Endothelial cell of umbilical vein (primary cell): ENCODE results near the gene ATP2A2. TPM values are rescaled to one million over a fixed set of nuclear protein-coding genes. Genes with fewer than 3 reads are reported as not detected.

ENCODE experiments used
- BruUV-seq: library from RNA; stranded (reverse); fragments of 400-500 nt; replicated peaks from 2 replicates; lab custom pipeline; 2021; lab: Mats Ljungman, UMichigan
- CTCF ChIA-PET: fragments of 300-600, 350-600 bp; sonication (Branson Sonifier 250); formaldehyde crosslinking; loops from one replicate; lab custom pipeline; 2021; ENCODE audit warnings: antibody characterized with exemption, inconsistent platforms; lab: Charles Lee
- POLR2A ChIA-PET: fragments of 300-600, 350-600 bp; sonication (Branson Sonifier 250); formaldehyde crosslinking; loops from one replicate; lab custom pipeline; 2021; ENCODE audit warnings: antibody characterized with exemption, inconsistent platforms; lab: Charles Lee
- DNase-seq: peaks from one replicate; pipeline ENCODE4 v3.0.0-alpha.2; 2011; ENCODE audit warnings: low read depth, low spot score
- FAIRE-seq: peaks from 2 replicates; lab custom pipeline; 2011; peaks lifted over from hg19 to GRCh38; lab: Jason Lieb, UNC
- H2AFZ ChIP-seq: 2 replicates; pipeline ENCODE4 v1.6.0; 2012; ENCODE audit warnings: low read depth, low read length, control low read depth, inconsistent platforms
- H3K27ac ChIP-seq: 2 replicates; pipeline ENCODE4 v1.5.1; 2011; ENCODE audit warnings: low read depth, mild to moderate bottlenecking, control low read depth, low read length, moderate library complexity; ENCODE audit not compliant: insufficient read depth
- H3K27me3 ChIP-seq, 2 experiments: 2 replicates each; pipeline versions ENCODE4 v1.6.0 to v1.6.1; 2011; ENCODE audit warnings: low read length in 2 of 2, mixed read lengths in 1 of 2; ENCODE audit not compliant: control insufficient read depth in 2 of 2, insufficient read depth in 2 of 2
- H3K36me3 ChIP-seq, 2 experiments: 2 replicates in 1 of 2; 3 replicates in 1 of 2; pipeline ENCODE4 v1.5.1; 2011; ENCODE audit warnings: low read length in 2 of 2, mild to moderate bottlenecking in 1 of 2, moderate library complexity in 1 of 2; ENCODE audit not compliant: control insufficient read depth in 2 of 2, insufficient read depth in 2 of 2; ENCODE audit errors: extremely low read depth in 1 of 2
- H3K4me1 ChIP-seq: 3 replicates; pipeline ENCODE4 v1.5.1; 2011; ENCODE audit warnings: mild to moderate bottlenecking, low read length; ENCODE audit not compliant: control insufficient read depth, insufficient read depth; ENCODE audit errors: extremely low read depth
- H3K4me2 ChIP-seq: 2 replicates; pipeline ENCODE4 v1.6.1; 2011; ENCODE audit warnings: low read length, control low read depth, mixed read lengths; ENCODE audit not compliant: insufficient read depth
- H3K4me3 ChIP-seq, 3 experiments: fragments of 200-600 bp in 1 of 3; sonication (generic), shearing (Covaris generic) in 1 of 3; replicated peaks in 1 of 3; 2 replicates each; pipeline ENCODE4 v1.5.1; 2011 to 2016; ENCODE audit warnings: control low read depth in 3 of 3, low read length in 3 of 3, mild to moderate bottlenecking in 2 of 3, inconsistent platforms in 1 of 3, low read depth in 1 of 3, moderate library complexity in 1 of 3; ENCODE audit not compliant: insufficient read depth in 1 of 3
- H3K79me2 ChIP-seq: 2 replicates; pipeline ENCODE4 v1.6.0; 2012; ENCODE audit warnings: low read length, inconsistent platforms; ENCODE audit not compliant: control insufficient read depth, insufficient read depth
- H3K9ac ChIP-seq: replicated peaks from 2 replicates; pipeline ENCODE3; 2011; ENCODE audit warnings: low read length, control low read depth; ENCODE audit not compliant: insufficient read depth; ENCODE audit errors: extremely low read depth
- H3K9me1 ChIP-seq: replicated peaks from 3 replicates; pipeline ENCODE4 v1.6.0; 2011; ENCODE audit warnings: mild to moderate bottlenecking, low read length; ENCODE audit not compliant: control insufficient read depth, insufficient read depth; ENCODE audit errors: extremely low read depth
- H3K9me3 ChIP-seq: replicated peaks from 2 replicates; pipeline ENCODE4 v1.5.1; 2012; ENCODE audit warnings: low read length, inconsistent platforms; ENCODE audit not compliant: control insufficient read depth, insufficient read depth
- H4K20me1 ChIP-seq: replicated peaks from 2 replicates; pipeline ENCODE3; 2011; ENCODE audit warnings: mild to moderate bottlenecking, low read length; ENCODE audit not compliant: control insufficient read depth, insufficient read depth; ENCODE audit errors: extremely low read depth
- CTCF ChIP-seq, 2 donors: IDR thresholded peaks; 1 replicate in 1 of 2; 2 replicates in 1 of 2; pipeline ENCODE4 v1.5.1; 2011; ENCODE audit warnings: low read length in 2 of 2, mild to moderate bottlenecking in 2 of 2, moderate library complexity in 2 of 2, control low read depth in 1 of 2, inconsistent platforms in 1 of 2, low read depth in 1 of 2; ENCODE audit not compliant: insufficient read depth in 1 of 2; ENCODE audit errors: extremely low read depth in 1 of 2
- EZH2 ChIP-seq: IDR thresholded peaks from 2 replicates; pipeline ENCODE4 v1.6.1; 2012; ENCODE audit warnings: borderline replicate concordance, low read depth, mild to moderate bottlenecking, moderate library complexity, low read length, inconsistent platforms; ENCODE audit not compliant: severe bottlenecking
- FOS ChIP-seq: IDR thresholded peaks from 2 replicates; pipeline ENCODE4 v1.6.1; 2011; ENCODE audit warnings: mild to moderate bottlenecking, low read length, moderate library complexity, borderline replicate concordance; ENCODE audit not compliant: insufficient read depth
- GATA2 ChIP-seq: IDR thresholded peaks from 2 replicates; pipeline ENCODE4 v1.7.0; 2011; ENCODE audit warnings: low read depth, mild to moderate bottlenecking, moderate library complexity, mixed read lengths, low read length; ENCODE audit not compliant: insufficient read length, insufficient read depth
- JUN ChIP-seq: IDR thresholded peaks from 2 replicates; pipeline ENCODE4 v1.6.1; 2011; ENCODE audit warnings: borderline replicate concordance, low read depth; ENCODE audit not compliant: insufficient read length, insufficient read depth
- MYC ChIP-seq: IDR thresholded peaks from one replicate; pipeline ENCODE4 v1.6.1; 2011; ENCODE audit warnings: mild to moderate bottlenecking, low read depth, low read length
- POLR2A ChIP-seq: IDR thresholded peaks from 2 replicates; pipeline ENCODE4 v1.6.1; 2012; ENCODE audit warnings: low read depth, mild to moderate bottlenecking, control low read depth, low read length
- POLR2AphosphoS5 ChIP-seq: IDR thresholded peaks from 2 replicates; pipeline ENCODE4 v1.6.1; 2012; ENCODE audit warnings: low read depth, mild to moderate bottlenecking, control low read depth, low read length, moderate library complexity; ENCODE audit not compliant: insufficient read depth
- dilution Hi-C: fragments of 300-500 bp; cut with MboI; formaldehyde crosslinking; loops from one replicate; pipeline ENCODE4 v1.15.0; 2019; ENCODE audit warnings: low sequenced_read_pairs; ENCODE audit not compliant: extremely low pct_ligation_motif_present
- intact Hi-C: fragments of 100-400 bp; cut with micrococcal nuclease; formaldehyde crosslinking; loops from one replicate; pipeline ENCODE4 v1.10.0; 2022
- polyA plus RNA-seq, 4 experiments: library from polyadenylated mRNA; depleted of rRNA in 3 of 4; stranded (reverse) in 3 of 4; unstranded in 1 of 4; fragments of >200 nt; gene quantifications; 2 replicates each; pipeline versions ENCODE4 v1.2.1 to v1.2.3, GENCODE V29; 2011 to 2012; ENCODE audit warnings: missing spikeins in 1 of 4
- total RNA-seq: library from RNA; stranded (reverse); gene quantifications from 2 replicates; pipeline ENCODE4 v1.2.3, GENCODE V29; 2021
- TF ChIP-seq, protein P1 (sequence below): IDR thresholded peaks from 2 replicates; pipeline ENCODE4 v1.6.1; 2011; ENCODE audit not compliant: insufficient read depth, insufficient read length

Gene ATP2A2
- total and polyA plus RNA-seq, 2 donors (not counting 3 experiments of a cell fraction or from before 2014, with no cell fraction given), result 102 to 239 TPM

DNA sequence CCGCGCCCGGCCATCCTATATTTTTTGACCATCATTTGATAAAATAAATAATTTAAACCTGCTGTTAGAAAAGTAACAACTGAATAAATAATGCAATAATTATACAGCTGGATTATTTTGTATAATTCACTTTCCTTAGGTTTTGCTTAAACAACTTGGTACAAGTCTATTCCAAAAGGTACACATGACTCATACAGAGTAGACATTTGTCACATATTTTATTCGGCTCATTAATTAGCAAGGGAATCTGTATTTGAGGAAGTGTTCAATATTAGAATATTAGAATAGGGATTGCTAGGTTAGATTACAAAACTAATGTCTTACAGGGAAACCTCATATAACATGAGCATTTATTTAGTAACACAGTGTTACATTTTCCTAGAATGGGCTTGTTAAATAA, 48.7 kb downstream of the ATP2A2 start:
- Histone ChIP-seq H3K4me2 (no peak overlapping the region), H3K79me2 (peaks cover 74% of the 10 kb centered on the region), H3K4me1 (no peaks in the 10 kb centered on the region), H3K9me3 (no peaks in the 10 kb centered on the region), H3K27ac (no peak overlapping the region), H3K4me3 (no peak overlapping the region), H3K36me3 (peaks cover 26 to 29% of the 10 kb centered on the region in 2 experiments), H3K9me1 (no peaks in the 10 kb centered on the region), H3K9ac (no peak overlapping the region), H4K20me1 (no peaks in the 10 kb centered on the region), H3K27me3 (no peaks in the 10 kb centered on the region), H2AFZ (no peak overlapping the region)
- BruUV-seq, result no TSS peak
- ChIA-PET CTCF (interaction anchor here (1.4 to 2.1 kb wide), 3 partner anchors 11 to 102 kb away, joined by 4 to 7 read pairs (median 5); no protein-coding TSS in a partner anchor), POLR2A (interaction anchor here (0.5 kb wide), 1 partner anchor 44 kb away, joined by 7 read pairs; no protein-coding TSS in a partner anchor)
- no peak for TF ChIP-seq CTCF (IDR thresholded peaks at IDR 0.05; ENCODE audit: extremely low read depth in 1 of 2, insufficient read depth in 1 of 2, low read depth in 1 of 2, low read length in 2 of 2)
- TF ChIP-seq, protein P1, sequence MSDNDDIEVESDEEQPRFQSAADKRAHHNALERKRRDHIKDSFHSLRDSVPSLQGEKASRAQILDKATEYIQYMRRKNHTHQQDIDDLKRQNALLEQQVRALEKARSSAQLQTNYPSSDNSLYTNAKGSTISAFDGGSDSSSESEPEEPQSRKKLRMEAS, result no peak
- no peak for TF ChIP-seq EZH2
- no peak for TF ChIP-seq JUN
- TF ChIP-seq MYC, result no peak
- TF ChIP-seq POLR2AphosphoS5, result no peak
- no peak for TF ChIP-seq POLR2A
- no peak for TF ChIP-seq FOS
- TF ChIP-seq GATA2, result no peak
- dilution Hi-C loops (no loop called here), intact Hi-C loops (no loop called here)
- FAIRE-seq (no peak), DNase-seq (no peak)
